ENCODE results near the gene GPR39.

Gene GPR39

DNA sequence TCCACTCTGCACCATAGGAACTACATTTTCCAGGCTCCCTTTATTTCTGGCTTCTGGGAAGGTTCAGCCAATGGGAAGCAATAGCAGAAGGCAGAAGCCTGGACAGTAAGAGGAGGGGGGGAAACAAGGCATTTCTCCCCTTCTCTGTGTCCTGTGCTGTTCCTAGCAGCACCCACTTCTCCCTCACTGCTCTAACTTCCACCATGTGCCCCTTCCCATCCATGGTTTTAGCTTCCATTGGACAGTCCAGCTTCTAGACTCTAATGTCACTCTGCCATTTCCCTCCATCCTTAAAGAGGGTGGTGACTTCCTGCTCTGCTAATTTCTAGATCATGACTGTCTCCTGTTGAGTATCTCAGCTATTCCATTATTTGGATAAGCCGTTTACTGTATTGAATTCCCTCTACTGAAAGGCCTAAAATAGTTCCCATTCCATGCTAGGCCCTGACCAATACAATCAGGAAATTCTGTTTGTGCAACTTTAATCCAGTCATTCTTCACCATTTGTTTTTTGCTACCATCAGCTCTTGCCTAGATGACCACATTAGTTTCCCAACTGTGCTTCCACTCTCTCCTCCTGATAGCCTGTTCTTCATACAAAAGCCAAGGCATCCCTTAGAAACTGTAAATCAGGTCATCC, 274.2 kb downstream of the GPR39 start:
- TF ChIP-seq, protein P1, sequence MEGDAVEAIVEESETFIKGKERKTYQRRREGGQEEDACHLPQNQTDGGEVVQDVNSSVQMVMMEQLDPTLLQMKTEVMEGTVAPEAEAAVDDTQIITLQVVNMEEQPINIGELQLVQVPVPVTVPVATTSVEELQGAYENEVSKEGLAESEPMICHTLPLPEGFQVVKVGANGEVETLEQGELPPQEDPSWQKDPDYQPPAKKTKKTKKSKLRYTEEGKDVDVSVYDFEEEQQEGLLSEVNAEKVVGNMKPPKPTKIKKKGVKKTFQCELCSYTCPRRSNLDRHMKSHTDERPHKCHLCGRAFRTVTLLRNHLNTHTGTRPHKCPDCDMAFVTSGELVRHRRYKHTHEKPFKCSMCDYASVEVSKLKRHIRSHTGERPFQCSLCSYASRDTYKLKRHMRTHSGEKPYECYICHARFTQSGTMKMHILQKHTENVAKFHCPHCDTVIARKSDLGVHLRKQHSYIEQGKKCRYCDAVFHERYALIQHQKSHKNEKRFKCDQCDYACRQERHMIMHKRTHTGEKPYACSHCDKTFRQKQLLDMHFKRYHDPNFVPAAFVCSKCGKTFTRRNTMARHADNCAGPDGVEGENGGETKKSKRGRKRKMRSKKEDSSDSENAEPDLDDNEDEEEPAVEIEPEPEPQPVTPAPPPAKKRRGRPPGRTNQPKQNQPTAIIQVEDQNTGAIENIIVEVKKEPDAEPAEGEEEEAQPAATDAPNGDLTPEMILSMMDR (IDR thresholded peaks at IDR 0.05) = no peak
- TF ChIP-seq ZFX (IDR thresholded peaks at IDR 0.05; ENCODE audit: borderline replicate concordance) = no peak
- no peak overlapping the region for H3K27ac ChIP-seq

DNA sequence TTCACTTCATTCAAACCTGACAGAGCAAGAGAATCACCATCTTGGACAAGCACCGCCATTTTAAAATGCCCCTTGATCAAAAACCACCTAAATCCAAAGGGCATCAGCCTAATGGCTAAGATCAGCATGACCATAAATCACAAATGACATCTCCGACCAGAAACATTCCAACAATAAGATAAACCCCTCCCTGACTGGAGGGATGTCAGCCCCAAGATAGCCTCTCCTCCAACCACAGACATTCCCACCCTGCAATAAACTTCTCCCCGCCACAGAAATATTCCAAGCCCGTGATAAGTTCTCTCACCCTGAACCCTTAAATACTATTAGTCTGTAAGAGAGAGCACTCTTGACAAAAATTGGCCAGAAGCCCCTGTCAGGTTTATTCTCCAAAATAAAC, 275.0 kb downstream of the GPR39 start:
- H3K27ac ChIP-seq = no peak overlapping the region
- TF ChIP-seq, protein P1 (IDR thresholded peaks at IDR 0.05) = no peak
- no peak for TF ChIP-seq ZFX (IDR thresholded peaks at IDR 0.05; ENCODE audit: borderline replicate concordance)

DNA sequence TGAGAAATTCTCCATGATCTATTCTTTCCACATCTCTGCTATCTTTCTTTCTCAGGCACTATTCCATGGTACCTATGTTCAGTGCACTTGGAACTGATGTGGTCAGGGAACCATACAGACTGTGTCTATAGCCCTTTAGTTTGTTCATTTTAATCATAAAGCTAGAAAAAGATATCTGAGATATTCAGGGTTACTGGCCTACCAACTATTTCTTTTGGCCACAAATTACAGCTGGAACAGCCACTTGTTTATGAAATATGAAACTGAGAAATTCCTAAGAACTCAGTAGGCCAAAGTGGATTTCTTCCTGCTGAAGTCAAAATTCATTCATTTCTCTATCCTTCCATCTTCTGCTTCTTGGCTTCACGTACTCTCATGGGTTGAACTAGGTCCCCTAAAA, 276.2 kb downstream of the GPR39 start:
- no peak for TF ChIP-seq ZFX (IDR thresholded peaks at IDR 0.05; ENCODE audit: borderline replicate concordance)
- TF ChIP-seq, protein P1 (IDR thresholded peaks at IDR 0.05) = no peak
- H3K27ac ChIP-seq = no peak overlapping the region

Data from 22Rv1 (cell line).